GM12891 (cell line): ENCODE results near the gene PRMT2.

Source experiments
- POLR2A ChIP-seq: IDR thresholded peaks from 2 replicates; pipeline ENCODE4 v1.6.1; 2011; ENCODE audit warnings: low read depth, low read length, control low read depth
- POLR2AphosphoS5 ChIP-seq: IDR thresholded peaks from 2 replicates; pipeline ENCODE4 v1.6.1; 2011; ENCODE audit warnings: low read depth, low read length, control low read depth
- POU2F2 ChIP-seq: IDR thresholded peaks from 2 replicates; pipeline ENCODE4 v1.6.1; 2011; ENCODE audit warnings: low read depth, mild to moderate bottlenecking, control low read depth, low read length, moderate library complexity
- TAF1 ChIP-seq: IDR thresholded peaks from 2 replicates; pipeline ENCODE4 v1.6.1; 2011; ENCODE audit warnings: low read depth, low read length, control low read depth

GRCh38 chr21:46651121-46651520 lies 15.6 kb downstream of the PRMT2 start:
- TF ChIP-seq POLR2A (no peak), POU2F2 (no peak), POLR2AphosphoS5 (no peak), TAF1 (no peak)
